ENCODE data around the gene GJB1.

DNA sequence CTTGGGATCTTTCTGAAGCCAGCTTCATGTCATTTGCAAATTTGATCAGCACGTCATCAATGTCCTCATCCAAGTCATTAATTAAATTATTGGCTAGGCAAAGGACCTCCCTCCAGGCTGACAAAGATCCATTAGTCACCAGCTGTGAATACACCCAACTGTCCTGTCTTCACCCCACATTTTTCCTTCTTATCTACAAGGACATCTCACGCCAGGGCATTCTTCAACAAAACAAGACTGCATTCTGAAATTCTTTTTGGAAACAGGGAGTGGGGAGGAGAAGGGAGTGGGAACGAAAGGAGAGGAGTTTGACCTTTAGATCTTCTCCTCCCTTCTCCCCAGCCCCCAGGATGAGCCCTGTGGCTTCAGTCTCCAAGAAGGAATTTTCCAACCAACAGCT, 45.7 kb upstream of the GJB1 start:
- no peak for TF ChIP-seq POLR2A (IDR thresholded peaks at IDR 0.05)
- TF ChIP-seq, protein P1, sequence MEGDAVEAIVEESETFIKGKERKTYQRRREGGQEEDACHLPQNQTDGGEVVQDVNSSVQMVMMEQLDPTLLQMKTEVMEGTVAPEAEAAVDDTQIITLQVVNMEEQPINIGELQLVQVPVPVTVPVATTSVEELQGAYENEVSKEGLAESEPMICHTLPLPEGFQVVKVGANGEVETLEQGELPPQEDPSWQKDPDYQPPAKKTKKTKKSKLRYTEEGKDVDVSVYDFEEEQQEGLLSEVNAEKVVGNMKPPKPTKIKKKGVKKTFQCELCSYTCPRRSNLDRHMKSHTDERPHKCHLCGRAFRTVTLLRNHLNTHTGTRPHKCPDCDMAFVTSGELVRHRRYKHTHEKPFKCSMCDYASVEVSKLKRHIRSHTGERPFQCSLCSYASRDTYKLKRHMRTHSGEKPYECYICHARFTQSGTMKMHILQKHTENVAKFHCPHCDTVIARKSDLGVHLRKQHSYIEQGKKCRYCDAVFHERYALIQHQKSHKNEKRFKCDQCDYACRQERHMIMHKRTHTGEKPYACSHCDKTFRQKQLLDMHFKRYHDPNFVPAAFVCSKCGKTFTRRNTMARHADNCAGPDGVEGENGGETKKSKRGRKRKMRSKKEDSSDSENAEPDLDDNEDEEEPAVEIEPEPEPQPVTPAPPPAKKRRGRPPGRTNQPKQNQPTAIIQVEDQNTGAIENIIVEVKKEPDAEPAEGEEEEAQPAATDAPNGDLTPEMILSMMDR (IDR thresholded peaks at IDR 0.05), result no peak

Data from heart left ventricle (tissue), 13 donors.